ENCODE measurements around the gene NONO. TPM values are rescaled to one million over a fixed set of nuclear protein-coding genes. Genes with fewer than 3 reads are reported as not detected.
"Not testable (repeated sequence)": the region's sequence is repeated elsewhere in the genome, so short reads cannot be mapped to it uniquely, and the experiment has no call there.

NONO gene
- total and polyA plus RNA-seq, 4 donors: 66.1 to 140 (median 107) TPM

DNA sequence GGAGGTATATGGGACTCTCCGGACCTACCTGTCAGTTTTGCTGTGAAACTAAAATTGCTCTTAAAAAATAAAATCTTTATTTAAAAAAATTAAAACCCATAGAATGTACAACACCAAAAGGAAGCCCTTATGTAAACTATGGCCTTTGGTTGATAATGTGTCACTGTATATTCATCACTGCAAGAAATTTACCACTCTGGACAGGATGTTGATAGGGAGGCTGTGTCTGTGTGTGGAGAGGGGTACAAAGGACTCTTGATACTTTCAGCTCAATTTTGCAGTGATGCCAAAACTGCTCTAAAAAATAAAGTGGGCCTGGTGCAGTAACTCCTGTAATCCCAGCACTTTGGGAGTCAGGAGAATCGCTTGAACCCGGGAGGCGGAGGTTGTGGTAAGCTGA, 26.6 kb upstream of the NONO start:
- TF ChIP-seq SP1 (IDR thresholded peaks at IDR 0.05) (no peak), RAD21 (IDR thresholded peaks at IDR 0.05) (no peak), JUND (IDR thresholded peaks at IDR 0.05) (no peak), ATF3 (IDR thresholded peaks at IDR 0.05) (no peak), MAX (IDR thresholded peaks at IDR 0.05) (no peak), FOXA2 (IDR thresholded peaks at IDR 0.05) (no peak), NR2F2 (IDR thresholded peaks at IDR 0.05) (no peak), TAF1 (conservative IDR thresholded peaks at IDR 0.05) (no peak), FOXA1 (IDR thresholded peaks at IDR 0.05) (no peak), HNF4G (IDR thresholded peaks at IDR 0.05) (no peak), YY1 (IDR thresholded peaks at IDR 0.05) (no peak), HNF4A (conservative IDR thresholded peaks at IDR 0.05) (no peak), RXRA (IDR thresholded peaks at IDR 0.05) (no peak), EGR1 (IDR thresholded peaks at IDR 0.05; ENCODE audit: low read depth in 2 of 2) (no peak)
- TF ChIP-seq, protein P1, sequence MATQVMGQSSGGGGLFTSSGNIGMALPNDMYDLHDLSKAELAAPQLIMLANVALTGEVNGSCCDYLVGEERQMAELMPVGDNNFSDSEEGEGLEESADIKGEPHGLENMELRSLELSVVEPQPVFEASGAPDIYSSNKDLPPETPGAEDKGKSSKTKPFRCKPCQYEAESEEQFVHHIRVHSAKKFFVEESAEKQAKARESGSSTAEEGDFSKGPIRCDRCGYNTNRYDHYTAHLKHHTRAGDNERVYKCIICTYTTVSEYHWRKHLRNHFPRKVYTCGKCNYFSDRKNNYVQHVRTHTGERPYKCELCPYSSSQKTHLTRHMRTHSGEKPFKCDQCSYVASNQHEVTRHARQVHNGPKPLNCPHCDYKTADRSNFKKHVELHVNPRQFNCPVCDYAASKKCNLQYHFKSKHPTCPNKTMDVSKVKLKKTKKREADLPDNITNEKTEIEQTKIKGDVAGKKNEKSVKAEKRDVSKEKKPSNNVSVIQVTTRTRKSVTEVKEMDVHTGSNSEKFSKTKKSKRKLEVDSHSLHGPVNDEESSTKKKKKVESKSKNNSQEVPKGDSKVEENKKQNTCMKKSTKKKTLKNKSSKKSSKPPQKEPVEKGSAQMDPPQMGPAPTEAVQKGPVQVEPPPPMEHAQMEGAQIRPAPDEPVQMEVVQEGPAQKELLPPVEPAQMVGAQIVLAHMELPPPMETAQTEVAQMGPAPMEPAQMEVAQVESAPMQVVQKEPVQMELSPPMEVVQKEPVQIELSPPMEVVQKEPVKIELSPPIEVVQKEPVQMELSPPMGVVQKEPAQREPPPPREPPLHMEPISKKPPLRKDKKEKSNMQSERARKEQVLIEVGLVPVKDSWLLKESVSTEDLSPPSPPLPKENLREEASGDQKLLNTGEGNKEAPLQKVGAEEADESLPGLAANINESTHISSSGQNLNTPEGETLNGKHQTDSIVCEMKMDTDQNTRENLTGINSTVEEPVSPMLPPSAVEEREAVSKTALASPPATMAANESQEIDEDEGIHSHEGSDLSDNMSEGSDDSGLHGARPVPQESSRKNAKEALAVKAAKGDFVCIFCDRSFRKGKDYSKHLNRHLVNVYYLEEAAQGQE (IDR thresholded peaks at IDR 0.05): no peak
- Histone ChIP-seq H3K4me1 (ENCODE audit: control insufficient read depth in 4 of 4, insufficient read depth in 4 of 4, low read length in 3 of 4) (peaks cover 5 to 9% (median 7%) of the 10 kb centered on the region in 4 donors), H3K4me3 (ENCODE audit: low read depth in 1 of 3, low read length in 3 of 3) (no peak overlapping the region), H3K27me3 (ENCODE audit: control insufficient read depth in 4 of 4, insufficient read depth in 4 of 4, low read length in 3 of 4) (no peaks in the 10 kb centered on the region), H3K36me3 (ENCODE audit: control insufficient read depth in 4 of 4, insufficient read depth in 3 of 4, low read depth in 1 of 4, low read length in 3 of 4) (no peaks in the 10 kb centered on the region), H3K9me3 (ENCODE audit: control insufficient read depth in 4 of 4, low read length in 3 of 4) (no peaks in the 10 kb centered on the region), H3K9ac (ENCODE audit: low read depth in 1 of 2, low read length in 2 of 2) (no peak overlapping the region), H3K27ac (ENCODE audit: low read depth in 1 of 2, low read length in 2 of 2) (no peak overlapping the region)
- WGBS: 87% methylated on average over 4 of the region's 4 CpGs
- DNase-seq (ENCODE audit: low spot score): no peak

GRCh38 chrX:71268624-71269023, 14.8 kb upstream of the NONO start:
- not testable (repeated sequence) for H3K4me1 ChIP-seq (ENCODE audit: control insufficient read depth in 4 of 4, insufficient read depth in 4 of 4, low read length in 3 of 4); H3K27me3 ChIP-seq (ENCODE audit: control insufficient read depth in 4 of 4, insufficient read depth in 4 of 4, low read length in 3 of 4); H3K27ac ChIP-seq (ENCODE audit: low read depth in 1 of 2, low read length in 2 of 2); H3K4me3 ChIP-seq (ENCODE audit: low read depth in 1 of 3, low read length in 3 of 3); DNase-seq (ENCODE audit: low spot score); H3K9me3 ChIP-seq (ENCODE audit: control insufficient read depth in 4 of 4, low read length in 3 of 4); H3K36me3 ChIP-seq (ENCODE audit: control insufficient read depth in 4 of 4, insufficient read depth in 3 of 4, low read depth in 1 of 4, low read length in 3 of 4); H3K9ac ChIP-seq (ENCODE audit: low read depth in 1 of 2, low read length in 2 of 2)

GRCh38 chrX:71269801-71270395, 13.5 kb upstream of the NONO start:
- H3K4me1 ChIP-seq (ENCODE audit: control insufficient read depth in 4 of 4, insufficient read depth in 4 of 4, low read length in 3 of 4): no peaks in the 10 kb centered on the region
- H3K9me3 ChIP-seq (ENCODE audit: control insufficient read depth in 4 of 4, low read length in 3 of 4): no peaks in the 10 kb centered on the region
- no peak overlapping the region for H3K4me3 ChIP-seq (ENCODE audit: low read depth in 1 of 3, low read length in 3 of 3)
- no peak overlapping the region for H3K9ac ChIP-seq (ENCODE audit: low read depth in 1 of 2, low read length in 2 of 2)
- H3K27me3 ChIP-seq (ENCODE audit: control insufficient read depth in 4 of 4, insufficient read depth in 4 of 4, low read length in 3 of 4): no peaks in the 10 kb centered on the region
- no peak for DNase-seq (ENCODE audit: low spot score)
- H3K27ac ChIP-seq (ENCODE audit: low read depth in 1 of 2, low read length in 2 of 2): no peak overlapping the region
- 96% methylated on average over 19 of the region's 19 CpGs for WGBS
- TF ChIP-seq FOXA2 (IDR thresholded peaks at IDR 0.05) (no peak), SP1 (IDR thresholded peaks at IDR 0.05) (no peak), JUND (IDR thresholded peaks at IDR 0.05) (no peak), RXRA (IDR thresholded peaks at IDR 0.05) (no peak), GABPA (IDR thresholded peaks at IDR 0.05 in 1 of 2, conservative IDR thresholded peaks at IDR 0.05 in 1 of 2) (no peak), HNF4G (IDR thresholded peaks at IDR 0.05) (no peak), YY1 (IDR thresholded peaks at IDR 0.05) (no peak), EGR1 (IDR thresholded peaks at IDR 0.05; ENCODE audit: low read depth in 2 of 2) (no peak), MAX (IDR thresholded peaks at IDR 0.05) (no peak), HNF4A (conservative IDR thresholded peaks at IDR 0.05) (no peak), RAD21 (IDR thresholded peaks at IDR 0.05) (no peak)
- H3K36me3 ChIP-seq (ENCODE audit: control insufficient read depth in 4 of 4, insufficient read depth in 3 of 4, low read depth in 1 of 4, low read length in 3 of 4): no peaks in the 10 kb centered on the region

- not testable (repeated sequence) for H3K36me3 ChIP-seq (ENCODE audit: control insufficient read depth in 4 of 4, insufficient read depth in 3 of 4, low read depth in 1 of 4, low read length in 3 of 4); H3K4me3 ChIP-seq (ENCODE audit: low read depth in 1 of 3, low read length in 3 of 3); H3K27me3 ChIP-seq (ENCODE audit: control insufficient read depth in 4 of 4, insufficient read depth in 4 of 4, low read length in 3 of 4); H3K9me3 ChIP-seq (ENCODE audit: control insufficient read depth in 4 of 4, low read length in 3 of 4); H3K4me1 ChIP-seq (ENCODE audit: control insufficient read depth in 4 of 4, insufficient read depth in 4 of 4, low read length in 3 of 4); H3K9ac ChIP-seq (ENCODE audit: low read depth in 1 of 2, low read length in 2 of 2); H3K27ac ChIP-seq (ENCODE audit: low read depth in 1 of 2, low read length in 2 of 2); DNase-seq (ENCODE audit: low spot score)
- WGBS: 99% methylated on average over 2 of the region's 2 CpGs
These were observed 11.1 kb upstream of the NONO start for GRCh38 chrX:71272313-71272712.

GRCh38 chrX:71281300-71281699, 2.1 kb upstream of the NONO start:
- peaks cover 0 to 12% (median 5%) of the 10 kb centered on the region in 4 donors for H3K4me1 ChIP-seq (ENCODE audit: control insufficient read depth in 4 of 4, insufficient read depth in 4 of 4, low read length in 3 of 4)
- H3K27ac ChIP-seq (ENCODE audit: low read depth in 1 of 2, low read length in 2 of 2); H3K4me3 ChIP-seq (ENCODE audit: low read depth in 1 of 3, low read length in 3 of 3); H3K9me3 ChIP-seq (ENCODE audit: control insufficient read depth in 4 of 4, low read length in 3 of 4); H3K27me3 ChIP-seq (ENCODE audit: control insufficient read depth in 4 of 4, insufficient read depth in 4 of 4, low read length in 3 of 4); H3K9ac ChIP-seq (ENCODE audit: low read depth in 1 of 2, low read length in 2 of 2); DNase-seq (ENCODE audit: low spot score); H3K36me3 ChIP-seq (ENCODE audit: control insufficient read depth in 4 of 4, insufficient read depth in 3 of 4, low read depth in 1 of 4, low read length in 3 of 4): not testable (repeated sequence)
- 97% methylated on average over 11 of the region's 11 CpGs for WGBS
